Measurements from ENCODE around the gene MCOLN1.
"Not testable (repeated sequence)": the region's sequence is repeated elsewhere in the genome, so short reads cannot be mapped to it uniquely, and the experiment has no call there.

The MCOLN1 gene

DNA sequence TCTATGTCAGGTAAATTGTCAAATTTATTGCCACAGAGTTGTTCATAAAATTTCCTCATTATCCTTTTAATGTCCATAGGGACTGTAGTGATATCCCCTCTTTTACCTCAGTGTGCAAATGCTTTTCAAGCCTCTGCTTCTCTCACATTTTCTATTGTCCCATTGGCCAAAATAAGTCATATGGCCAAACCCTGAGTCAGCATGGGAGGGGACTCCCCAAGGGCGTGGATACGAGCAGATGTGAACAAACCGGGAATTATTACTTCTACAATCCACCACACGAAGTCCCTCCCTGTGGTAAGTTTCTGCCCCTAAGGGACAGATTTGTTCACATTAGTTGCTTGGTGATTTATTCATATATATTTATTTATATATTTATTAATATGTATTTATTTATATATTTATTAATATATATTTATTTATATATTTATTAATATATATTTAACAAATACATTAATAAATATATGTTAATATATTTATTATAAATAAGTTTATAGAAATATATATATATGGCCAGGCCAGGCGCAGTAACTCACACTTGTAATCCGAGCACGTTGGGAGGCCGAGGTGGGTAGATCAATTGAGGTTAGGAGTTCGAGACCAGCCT is 53.1 kb downstream of the MCOLN1 start:
- no peak for DNase-seq (ENCODE audit: low read depth in 3 of 3)

GRCh38 chr19:7577422-7577821 is 55.0 kb downstream of the MCOLN1 start:
- DNase-seq (ENCODE audit: low read depth in 3 of 3), result not testable (repeated sequence)

DNA sequence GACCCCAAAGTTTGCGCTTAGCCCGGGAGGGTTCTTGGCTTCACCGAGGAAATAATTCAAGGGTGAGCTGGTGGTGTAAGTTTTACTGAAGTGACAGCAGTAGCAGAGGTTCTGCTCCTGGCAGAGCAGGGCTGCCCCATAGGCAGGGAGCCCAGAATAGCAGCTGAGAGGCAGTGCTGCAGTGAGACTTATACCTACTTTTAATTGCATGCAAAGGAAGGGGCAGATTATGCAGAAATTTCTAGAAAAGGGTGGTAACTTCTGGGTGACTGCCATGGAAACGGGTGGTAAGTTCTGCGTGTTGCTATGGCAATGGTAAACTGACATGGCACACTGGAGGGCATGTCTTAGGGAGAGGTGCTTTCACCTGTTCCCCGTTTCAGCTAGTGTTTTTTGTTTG is 55.7 kb downstream of the MCOLN1 start:
- DNase-seq (ENCODE audit: low read depth in 3 of 3), result no peak

DNA sequence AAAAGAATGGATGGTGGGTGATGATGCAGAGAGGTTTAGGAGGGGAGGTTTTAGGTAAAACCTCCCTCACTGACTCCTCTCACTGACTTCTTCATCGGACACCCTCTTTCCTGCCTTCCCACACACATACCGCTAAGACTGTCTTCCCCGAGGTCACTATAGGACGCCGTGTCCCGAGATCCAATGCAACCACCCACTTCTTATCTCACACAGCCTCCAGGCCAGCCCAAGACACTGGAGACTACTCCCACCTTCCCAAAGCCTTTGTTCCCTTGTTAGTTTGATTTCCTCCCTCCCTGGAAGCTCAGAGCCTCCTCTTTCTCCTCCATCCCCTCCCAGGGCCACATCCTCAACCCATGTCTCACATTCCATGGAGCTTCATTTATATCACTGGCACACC is 56.8 kb downstream of the MCOLN1 start:
- no peak for DNase-seq (ENCODE audit: low read depth in 3 of 3)

DNA sequence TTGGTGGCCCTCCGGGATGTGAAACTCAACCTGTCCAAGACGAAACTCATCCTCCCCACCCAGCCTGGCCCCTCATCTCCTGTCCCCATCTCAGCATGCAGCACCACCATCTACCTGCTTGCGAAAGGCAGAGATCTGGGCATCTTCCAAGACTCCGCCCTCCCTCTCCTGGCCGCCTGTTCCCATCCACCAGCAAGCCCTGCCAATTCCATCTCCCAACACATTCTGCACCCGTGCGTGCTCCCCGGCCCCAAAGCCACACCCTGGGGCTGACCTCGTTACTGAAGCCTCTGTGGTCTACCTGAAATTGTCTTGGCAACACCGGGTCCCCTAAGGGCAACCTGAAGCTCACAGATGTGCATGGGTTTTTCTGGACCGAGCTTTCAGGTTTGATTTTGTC is 60.0 kb downstream of the MCOLN1 start:
- no peak for DNase-seq (ENCODE audit: low read depth in 3 of 3)
